Mesothelial cell of epicardium (in vitro differentiated cells): ENCODE results near the gene VAC14. TPM values are rescaled to one million over a fixed set of nuclear protein-coding genes. Genes with fewer than 3 reads are reported as not detected.
A peak's percentile ranks its signal among the peaks of the same experiment; 100 is the strongest.

ENCODE experiments used
- DNase-seq, 2 experiments: peaks; one replicate each; pipeline ENCODE4 v3.0.0; 2021; ENCODE audit warnings: low spot score in 2 of 2; ENCODE audit not compliant: unreplicated experiment in 2 of 2
- H3K27ac Mint-ChIP-seq: 2 replicates; pipeline ENCODE4 v1.8.0; 2021; ENCODE audit warnings: mixed read lengths
- H3K27me3 Mint-ChIP-seq: 2 replicates; pipeline ENCODE4 v1.8.0; 2021; ENCODE audit warnings: low read depth, mixed read lengths
- H3K36me3 Mint-ChIP-seq: 2 replicates; pipeline ENCODE4 v1.8.0; 2021; ENCODE audit warnings: mixed read lengths
- H3K4me1 Mint-ChIP-seq: 2 replicates; pipeline ENCODE4 v1.8.0; 2021; ENCODE audit warnings: mixed read lengths
- H3K4me3 Mint-ChIP-seq: 2 replicates; pipeline ENCODE4 v1.8.0; 2021; ENCODE audit warnings: mild to moderate bottlenecking, moderate library complexity, mixed read lengths
- H3K9me3 Mint-ChIP-seq: 2 replicates; pipeline ENCODE4 v1.8.0; 2021; ENCODE audit warnings: mixed read lengths
- CTCF ChIP-seq: fragments of 200-600 bp; sonication (generic); IDR thresholded peaks from one replicate; pipeline ENCODE4 v1.5.0; 2021; ENCODE audit warnings: antibody characterized with exemption; ENCODE audit not compliant: unreplicated experiment
- total RNA-seq: library from RNA; stranded (reverse); gene quantifications from 3 replicates; pipeline ENCODE4 v1.2.1, GENCODE V29; 2021

VAC14 gene
- total RNA-seq, 1 donor from 2014 or later, result 39.1 TPM

- Mint-ChIP-seq H3K27ac (peak overlapping the region; percentile 30), H3K4me3 (no peak overlapping the region), H3K27me3 (no peaks in the 10 kb centered on the region), H3K4me1 (peaks cover 53% of the 10 kb centered on the region), H3K36me3 (no peaks in the 10 kb centered on the region), H3K9me3 (no peaks in the 10 kb centered on the region)
- no peak for DNase-seq
- no peak for TF ChIP-seq CTCF
Measured at GRCh38 chr16:70708366-70709246, 92.4 kb downstream of the VAC14 start.

- Mint-ChIP-seq H3K4me1 (peaks cover 53% of the 10 kb centered on the region), H3K27me3 (no peaks in the 10 kb centered on the region)
- peak in 1 of 2 experiments; percentile 69 for DNase-seq
Measured at GRCh38 chr16:70706948-70707465, 94.0 kb downstream of the VAC14 start.

GRCh38 chr16:70705056-70705455, 95.9 kb downstream of the VAC14 start:
- no peaks in the 10 kb centered on the region for H3K27me3 Mint-ChIP-seq
- H3K27ac Mint-ChIP-seq, result no peak overlapping the region
- no peaks in the 10 kb centered on the region for H3K36me3 Mint-ChIP-seq
- TF ChIP-seq CTCF, result no peak
- no peak for DNase-seq
- peaks cover 55% of the 10 kb centered on the region for H3K4me1 Mint-ChIP-seq
- no peak overlapping the region for H3K4me3 Mint-ChIP-seq
- H3K9me3 Mint-ChIP-seq, result no peaks in the 10 kb centered on the region

More at GRCh38 chr16:70706948-70707465, 94.0 kb downstream of the VAC14 start:
- Mint-ChIP-seq H3K4me3 (no peak overlapping the region), H3K9me3 (no peaks in the 10 kb centered on the region), H3K27ac (peak overlapping the region; percentile 96), H3K36me3 (no peaks in the 10 kb centered on the region)
- no peak for TF ChIP-seq CTCF

- Mint-ChIP-seq H3K9me3 (no peaks in the 10 kb centered on the region), H3K27ac (no peak overlapping the region), H3K4me3 (no peak overlapping the region), H3K4me1 (peaks cover 59% of the 10 kb centered on the region), H3K27me3 (no peaks in the 10 kb centered on the region), H3K36me3 (no peaks in the 10 kb centered on the region)
- DNase-seq, result no peak
- no peak for TF ChIP-seq CTCF
Measured at GRCh38 chr16:70704586-70704985, 96.4 kb downstream of the VAC14 start.

GRCh38 chr16:70703835-70704381, 97.0 kb downstream of the VAC14 start:
- H3K27me3 Mint-ChIP-seq, result no peaks in the 10 kb centered on the region
- H3K4me1 Mint-ChIP-seq, result peaks cover 59% of the 10 kb centered on the region
- H3K4me3 Mint-ChIP-seq, result no peak overlapping the region
- no peak for DNase-seq
- no peaks in the 10 kb centered on the region for H3K36me3 Mint-ChIP-seq
- H3K27ac Mint-ChIP-seq, result peak overlapping the region; percentile 93
- H3K9me3 Mint-ChIP-seq, result no peaks in the 10 kb centered on the region
- TF ChIP-seq CTCF, result no peak
